Caco-2 (cell line): Measurements from ENCODE around the gene KCNK13. TPM values are rescaled to one million over a fixed set of nuclear protein-coding genes. Genes with fewer than 3 reads are reported as not detected.

ENCODE experiments used
- total RNA-seq: library from RNA; stranded (reverse); gene quantifications from 2 replicates; pipeline ENCODE4 v1.2.3, GENCODE V29; 2022

The KCNK13 gene
- total RNA-seq, 1 experiment from 2014 or later: not detected

Other genes starting within 250 kb of the KCNK13 start
- 33.1 and 36.2 TPM in 2 replicates for gene EFCAB11, start 107.3 kb upstream of the KCNK13 start, total RNA-seq
- 29.0 and 29.2 TPM in 2 replicates for gene TDP1, start 106.1 kb upstream of the KCNK13 start, total RNA-seq
- 101 TPM in 2 replicates for gene PSMC1, start 194.6 kb downstream of the KCNK13 start, total RNA-seq